ENCODE measurements around the gene MT2A. TPM values are rescaled to one million over a fixed set of nuclear protein-coding genes. Genes with fewer than 3 reads are reported as not detected.

The MT2A gene
- total RNA-seq, 1 experiment from 2014 or later: 683 TPM

- Histone ChIP-seq H3K9me3 (ENCODE audit: low read length) (no peaks in the 10 kb centered on the region), H3K4me3 (ENCODE audit: low read length) (no peak overlapping the region), H4K20me1 (ENCODE audit: low read length) (no peaks in the 10 kb centered on the region), H3K9me2 (replicated peaks; ENCODE audit: low read length) (no peaks in the 10 kb centered on the region), H3K4me1 (ENCODE audit: insufficient read depth, low read length) (peaks cover 38% of the 10 kb centered on the region), H3K27ac (ENCODE audit: low read length) (no peak overlapping the region), H3K36me3 (ENCODE audit: low read depth, low read length) (no peaks in the 10 kb centered on the region), H3K4me2 (ENCODE audit: low read length) (no peak overlapping the region), H3K79me2 (ENCODE audit: low read length) (no peaks in the 10 kb centered on the region), H2AFZ (ENCODE audit: low read length) (no peak overlapping the region), H3F3A (ENCODE audit: low read length, unreplicated experiment) (no peaks in the 10 kb centered on the region), H3K9ac (ENCODE audit: low read length) (no peak overlapping the region), H3K27me3 (ENCODE audit: low read length) (no peaks in the 10 kb centered on the region)
- POLR2A ChIA-PET (ENCODE audit: unreplicated experiment): no interaction called here
- CTCF ChIA-PET: no interaction called here
- intact Hi-C loops (cut with micrococcal nuclease): no loop called here
- ATAC-seq (no peak), DNase-seq (no peak)
- TF ChIP-seq EZH2phosphoT487 (IDR thresholded peaks at IDR 0.05; ENCODE audit: borderline replicate concordance, low read length) (no peak), EZH2 (IDR thresholded peaks at IDR 0.05; ENCODE audit: low read length, unreplicated experiment) (no peak)
- TF ChIP-seq, protein P1, sequence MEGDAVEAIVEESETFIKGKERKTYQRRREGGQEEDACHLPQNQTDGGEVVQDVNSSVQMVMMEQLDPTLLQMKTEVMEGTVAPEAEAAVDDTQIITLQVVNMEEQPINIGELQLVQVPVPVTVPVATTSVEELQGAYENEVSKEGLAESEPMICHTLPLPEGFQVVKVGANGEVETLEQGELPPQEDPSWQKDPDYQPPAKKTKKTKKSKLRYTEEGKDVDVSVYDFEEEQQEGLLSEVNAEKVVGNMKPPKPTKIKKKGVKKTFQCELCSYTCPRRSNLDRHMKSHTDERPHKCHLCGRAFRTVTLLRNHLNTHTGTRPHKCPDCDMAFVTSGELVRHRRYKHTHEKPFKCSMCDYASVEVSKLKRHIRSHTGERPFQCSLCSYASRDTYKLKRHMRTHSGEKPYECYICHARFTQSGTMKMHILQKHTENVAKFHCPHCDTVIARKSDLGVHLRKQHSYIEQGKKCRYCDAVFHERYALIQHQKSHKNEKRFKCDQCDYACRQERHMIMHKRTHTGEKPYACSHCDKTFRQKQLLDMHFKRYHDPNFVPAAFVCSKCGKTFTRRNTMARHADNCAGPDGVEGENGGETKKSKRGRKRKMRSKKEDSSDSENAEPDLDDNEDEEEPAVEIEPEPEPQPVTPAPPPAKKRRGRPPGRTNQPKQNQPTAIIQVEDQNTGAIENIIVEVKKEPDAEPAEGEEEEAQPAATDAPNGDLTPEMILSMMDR (conservative IDR thresholded peaks at IDR 0.05; ENCODE audit: low read depth, low read length): no peak
- no TSS peak for BruUV-seq (replicated peaks)
Measured at GRCh38 chr16:56616608-56617211, 8.3 kb downstream of the MT2A start.

GRCh38 chr16:56617212-56618085 lies 9.1 kb downstream of the MT2A start:
- POLR2A ChIA-PET (ENCODE audit: unreplicated experiment): no interaction called here
- Histone ChIP-seq H3K4me3 (ENCODE audit: low read length) (no peak overlapping the region), H4K20me1 (ENCODE audit: low read length) (no peaks in the 10 kb centered on the region)

More at GRCh38 chr16:56617212-56618085, 9.1 kb downstream of the MT2A start:
- H3F3A ChIP-seq (ENCODE audit: low read length, unreplicated experiment): no peaks in the 10 kb centered on the region
- no peaks in the 10 kb centered on the region for H3K27me3 ChIP-seq (ENCODE audit: low read length)
- no peaks in the 10 kb centered on the region for H3K9me2 ChIP-seq (replicated peaks; ENCODE audit: low read length)
- no peak overlapping the region for H3K9ac ChIP-seq (ENCODE audit: low read length)
- H3K36me3 ChIP-seq (ENCODE audit: low read depth, low read length): no peaks in the 10 kb centered on the region
- no peak overlapping the region for H3K27ac ChIP-seq (ENCODE audit: low read length)
- intact Hi-C loops (cut with micrococcal nuclease): no loop called here
- peaks cover 32% of the 10 kb centered on the region for H3K4me1 ChIP-seq (ENCODE audit: insufficient read depth, low read length)
- H2AFZ ChIP-seq (ENCODE audit: low read length): no peak overlapping the region
- no peak for DNase-seq
- CTCF ChIA-PET: no interaction called here
- BruUV-seq (replicated peaks): no TSS peak
- TF ChIP-seq, protein P1 (conservative IDR thresholded peaks at IDR 0.05; ENCODE audit: low read depth, low read length): no peak
- TF ChIP-seq EZH2 (IDR thresholded peaks at IDR 0.05; ENCODE audit: low read length, unreplicated experiment): no peak
- no peak for TF ChIP-seq EZH2phosphoT487 (IDR thresholded peaks at IDR 0.05; ENCODE audit: borderline replicate concordance, low read length)
- no peak for ATAC-seq
- no peaks in the 10 kb centered on the region for H3K9me3 ChIP-seq (ENCODE audit: low read length)
- H3K4me2 ChIP-seq (ENCODE audit: low read length): no peak overlapping the region
- H3K79me2 ChIP-seq (ENCODE audit: low read length): no peaks in the 10 kb centered on the region
